Measurements from ENCODE around the gene TMIGD2.
"Not testable (repeated sequence)": the region's sequence is repeated elsewhere in the genome, so short reads cannot be mapped to it uniquely, and the experiment has no call there.

TMIGD2 gene

DNA sequence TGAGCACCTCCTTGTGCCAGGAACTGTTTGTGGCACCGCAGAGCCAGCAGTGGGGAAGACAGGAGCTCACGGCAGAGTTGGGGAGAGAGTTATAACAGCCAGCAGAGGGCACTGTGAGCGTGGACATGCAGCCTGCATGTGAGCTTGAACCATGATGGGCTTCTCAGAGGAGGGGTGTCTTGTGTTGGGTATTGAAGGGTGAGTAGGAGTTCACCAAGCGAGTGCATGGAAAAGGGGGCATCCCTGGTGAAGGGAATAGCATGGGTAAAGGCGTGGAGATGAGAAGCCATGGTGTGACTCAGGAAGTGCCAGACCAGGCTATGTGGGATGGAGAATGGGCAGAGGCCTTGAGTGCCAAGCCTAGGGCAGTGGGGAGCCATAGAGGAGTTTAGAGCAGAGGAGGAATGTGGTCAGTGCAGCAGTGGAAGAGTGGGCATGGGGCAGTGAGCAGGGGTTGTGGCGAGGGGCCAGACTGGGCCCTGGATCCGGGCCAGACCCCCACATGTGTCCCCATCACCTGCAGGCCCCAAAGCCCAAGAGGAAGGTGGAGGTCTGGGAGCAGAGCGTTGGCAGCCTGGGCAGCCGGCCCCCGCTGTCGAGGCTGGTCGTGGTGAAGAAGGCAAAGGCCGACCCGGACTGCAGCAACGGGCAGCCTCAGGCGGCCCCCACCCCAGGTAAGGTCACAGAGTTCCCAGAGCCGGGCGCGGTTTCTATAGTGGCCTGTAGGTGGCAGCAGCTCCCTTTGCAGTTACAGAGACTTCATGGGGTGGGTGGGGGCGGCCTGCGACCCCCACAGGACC is 34.9 kb downstream of the TMIGD2 start:
- peak; percentile 46 to 54 for DNase-seq (ENCODE audit: low read depth in 2 of 2)

- no peak for DNase-seq (ENCODE audit: low read depth in 2 of 2)
Observed at GRCh38 chr19:4266253-4267000, 35.8 kb downstream of the TMIGD2 start.

- DNase-seq (ENCODE audit: low read depth in 2 of 2): no peak
Observed at GRCh38 chr19:4264812-4265211, 37.4 kb downstream of the TMIGD2 start.

- DNase-seq (ENCODE audit: low read depth in 2 of 2): no peak
Observed at GRCh38 chr19:4260613-4261191, 41.5 kb downstream of the TMIGD2 start.

GRCh38 chr19:4258181-4258580 is 44.0 kb downstream of the TMIGD2 start:
- DNase-seq (ENCODE audit: low read depth in 2 of 2): no peak

- DNase-seq (ENCODE audit: low read depth in 2 of 2): no peak
Observed at GRCh38 chr19:4257025-4257424, 45.2 kb downstream of the TMIGD2 start.

DNA sequence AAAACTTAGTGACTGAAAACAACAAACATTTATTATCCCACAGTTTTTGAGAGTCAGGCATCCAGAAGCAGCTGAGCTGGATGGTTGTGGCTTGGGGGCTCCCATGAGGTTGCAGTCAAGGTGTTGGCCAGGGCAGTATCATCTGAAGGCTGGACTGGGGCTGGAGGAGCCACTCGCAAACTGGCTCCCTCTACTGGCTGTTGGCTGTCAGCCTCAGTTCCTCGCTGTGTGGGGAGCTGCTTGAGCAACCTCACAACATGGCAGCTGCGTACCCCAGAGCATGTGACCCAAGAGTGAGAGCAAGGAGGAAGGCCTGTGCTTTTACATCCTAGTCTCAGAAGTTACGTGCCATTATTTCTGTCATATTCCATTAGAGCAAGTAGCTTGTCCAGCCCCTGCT is 45.6 kb downstream of the TMIGD2 start:
- no peak for DNase-seq (ENCODE audit: low read depth in 2 of 2)

DNA sequence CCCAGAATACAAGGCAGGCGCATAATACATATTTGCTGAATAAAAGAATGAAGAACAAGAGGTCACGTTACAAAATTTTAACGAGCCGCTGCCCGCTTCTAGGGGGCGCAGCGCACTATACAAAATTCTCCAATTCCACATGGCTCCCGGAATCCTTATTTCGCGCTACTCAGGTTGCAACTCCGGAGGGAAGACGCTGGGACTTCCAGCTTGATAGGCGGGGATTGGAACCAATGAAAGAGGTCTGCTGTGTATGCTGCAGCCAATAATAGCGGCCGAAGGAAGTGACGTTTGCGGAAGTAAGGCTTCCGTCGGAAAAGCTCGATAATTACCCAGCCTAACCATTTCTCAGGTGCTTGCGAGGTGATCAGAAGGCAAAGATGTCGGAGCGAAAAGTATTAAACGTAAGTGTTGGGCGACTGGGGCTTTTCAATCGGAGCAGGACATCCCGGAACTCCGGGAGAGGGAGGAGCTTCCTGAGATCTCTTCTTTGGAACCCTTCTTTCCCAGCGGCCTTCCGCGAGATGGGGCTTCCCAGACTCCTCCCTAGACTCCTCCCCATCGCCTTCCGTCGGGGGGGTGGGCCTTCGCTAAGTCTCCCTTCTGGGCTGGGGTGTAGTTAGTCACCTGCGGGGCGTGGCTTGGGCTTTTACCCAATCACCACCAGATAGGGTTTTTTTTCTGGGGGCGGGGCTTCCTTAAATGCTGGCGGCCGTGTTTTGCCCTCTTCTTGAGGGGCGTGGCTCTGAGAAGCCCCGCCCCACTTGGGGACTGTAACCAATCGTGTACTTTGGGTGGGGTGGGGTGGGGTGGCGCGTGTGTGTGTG is 55.2 kb downstream of the TMIGD2 start, which contains the start of gene YJU2:
YJU2 (plus strand) TSS at position 314 of the 827 bp plus-strand sequence; CDS start at position 381, 67 bp downstream.
- DNase-seq (ENCODE audit: low read depth in 2 of 2): peak; percentile 98 to 99

DNA sequence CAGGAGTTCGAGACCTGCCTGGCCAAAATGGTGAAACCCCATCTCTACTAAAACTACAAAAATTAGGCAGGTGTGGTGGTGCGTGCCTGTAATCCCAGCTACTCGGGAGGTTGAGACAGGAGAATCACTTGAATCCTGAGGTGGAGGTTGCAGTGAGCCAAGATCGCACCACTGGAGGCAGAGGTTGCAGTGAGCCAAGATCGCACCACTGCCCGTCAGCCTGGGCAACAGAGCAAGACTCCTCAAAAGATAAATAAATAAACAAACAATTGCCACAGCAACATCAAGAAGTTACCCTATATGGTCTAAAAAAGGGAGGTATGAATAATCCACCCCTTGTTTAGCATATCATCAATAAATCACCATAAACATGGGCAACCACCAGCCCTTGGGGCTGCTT is 56.3 kb downstream of the TMIGD2 start:
- not testable (repeated sequence) for DNase-seq (ENCODE audit: low read depth in 2 of 2)

Measured in activated CD4-positive, alpha-beta T cell treated with anti-CD3 and anti-CD28 coated beads for 24 hours (primary cell).